Stimulated activated CD8-positive, alpha-beta memory T cell treated with anti-CD3 and anti-CD28 coated beads, Interleukin-15, amount 100 ng/mL, for 24 hours (primary cell): ENCODE results near the gene EXT2.

Source experiments
- DNase-seq: peaks from one replicate; pipeline ENCODE4 v3.0.0-alpha.2; 2020; ENCODE audit warnings: low read depth

The EXT2 gene

GRCh38 chr11:44171518-44171917, 76.0 kb downstream of the EXT2 start:
- DNase-seq = no peak

- no peak for DNase-seq
Observed at GRCh38 chr11:44172966-44173365, 77.5 kb downstream of the EXT2 start.

GRCh38 chr11:44174842-44175241, 79.4 kb downstream of the EXT2 start:
- no peak for DNase-seq

- no peak for DNase-seq
Observed at GRCh38 chr11:44176546-44177213, 81.2 kb downstream of the EXT2 start.

- no peak for DNase-seq
Observed at GRCh38 chr11:44177905-44178304, 82.4 kb downstream of the EXT2 start.

- DNase-seq = no peak
Observed at GRCh38 chr11:44178381-44178780, 82.9 kb downstream of the EXT2 start.

- no peak for DNase-seq
Observed at GRCh38 chr11:44179173-44179572, 83.7 kb downstream of the EXT2 start.

- DNase-seq = no peak
Observed at GRCh38 chr11:44180107-44180506, 84.6 kb downstream of the EXT2 start.

- no peak for DNase-seq
Observed at GRCh38 chr11:44185522-44185921, 90.0 kb downstream of the EXT2 start.

GRCh38 chr11:44186321-44186930, 90.9 kb downstream of the EXT2 start:
- DNase-seq = no peak

GRCh38 chr11:44188643-44189042, 93.2 kb downstream of the EXT2 start:
- DNase-seq = no peak

- DNase-seq = no peak
Observed at GRCh38 chr11:44189986-44190882, 94.8 kb downstream of the EXT2 start.

- no peak for DNase-seq
Observed at GRCh38 chr11:44190883-44191230, 95.4 kb downstream of the EXT2 start.

GRCh38 chr11:44191322-44192016, 96.0 kb downstream of the EXT2 start:
- DNase-seq = no peak

- no peak for DNase-seq
Observed at GRCh38 chr11:44192017-44192385, 96.5 kb downstream of the EXT2 start.

- DNase-seq = no peak
Observed at GRCh38 chr11:44192462-44193100, 97.1 kb downstream of the EXT2 start.

GRCh38 chr11:44193856-44194255, 98.4 kb downstream of the EXT2 start:
- DNase-seq = no peak

GRCh38 chr11:44198146-44198724, 102.8 kb downstream of the EXT2 start:
- no peak for DNase-seq

GRCh38 chr11:44199298-44199697, 103.8 kb downstream of the EXT2 start:
- DNase-seq = no peak

GRCh38 chr11:44199816-44200215, 104.3 kb downstream of the EXT2 start:
- DNase-seq = no peak

GRCh38 chr11:44203270-44204043, 108.0 kb downstream of the EXT2 start:
- DNase-seq = no peak
